SJSA1 (cell line): ENCODE measurements around the gene CPT1A. TPM values are rescaled to one million over a fixed set of nuclear protein-coding genes. Genes with fewer than 3 reads are reported as not detected.

Experiments used
- DNase-seq, 2 experiments: peaks; one replicate each; pipeline ENCODE4 v3.0.0-alpha.2; 2015 to 2020; ENCODE audit warnings: low spot score in 2 of 2, low read depth in 1 of 2
- H3K27ac ChIP-seq: fragments of 250-450 bp; sonication (Bioruptor Pico); 2 replicates; pipeline ENCODE4 v1.5.1; 2020; ENCODE audit warnings: mild to moderate bottlenecking, moderate library complexity
- H3K27me3 ChIP-seq: fragments of 250-450 bp; sonication (Bioruptor Pico); replicated peaks from 2 replicates; pipeline ENCODE4 v1.5.1; 2020; ENCODE audit warnings: mild to moderate bottlenecking, moderate library complexity
- H3K36me3 ChIP-seq: fragments of 250-450 bp; sonication (Bioruptor Pico); 2 replicates; pipeline ENCODE4 v1.5.1; 2020; ENCODE audit warnings: mild to moderate bottlenecking
- H3K4me1 ChIP-seq: fragments of 250-450 bp; sonication (Bioruptor Pico); replicated peaks from 2 replicates; pipeline ENCODE4 v1.6.1; 2021; ENCODE audit warnings: mild to moderate bottlenecking
- H3K4me3 ChIP-seq: fragments of 250-450 bp; sonication (Bioruptor Pico); 2 replicates; pipeline ENCODE4 v1.5.1; 2020; ENCODE audit warnings: mild to moderate bottlenecking
- H3K9me3 ChIP-seq: fragments of 250-450 bp; sonication (Bioruptor Pico); replicated peaks from 2 replicates; pipeline ENCODE4 v1.5.1; 2020; ENCODE audit warnings: mild to moderate bottlenecking
- total RNA-seq: library from RNA; depleted of rRNA; stranded (reverse); fragments of >200 nt; shearing (Covaris generic); gene quantifications from 2 replicates; pipeline ENCODE4 v1.2.3, GENCODE V29; 2014

CPT1A gene
- total RNA-seq, 1 experiment from 2014 or later: 61.1 TPM

- H3K36me3 ChIP-seq: no peaks in the 10 kb centered on the region
- H3K4me3 ChIP-seq: no peak overlapping the region
- H3K4me1 ChIP-seq: no peaks in the 10 kb centered on the region
- no peak overlapping the region for H3K27ac ChIP-seq
- no peak for DNase-seq
- no peaks in the 10 kb centered on the region for H3K9me3 ChIP-seq
- H3K27me3 ChIP-seq: no peaks in the 10 kb centered on the region
Observed at GRCh38 chr11:68735646-68736045, 106.1 kb downstream of the CPT1A start.

DNA sequence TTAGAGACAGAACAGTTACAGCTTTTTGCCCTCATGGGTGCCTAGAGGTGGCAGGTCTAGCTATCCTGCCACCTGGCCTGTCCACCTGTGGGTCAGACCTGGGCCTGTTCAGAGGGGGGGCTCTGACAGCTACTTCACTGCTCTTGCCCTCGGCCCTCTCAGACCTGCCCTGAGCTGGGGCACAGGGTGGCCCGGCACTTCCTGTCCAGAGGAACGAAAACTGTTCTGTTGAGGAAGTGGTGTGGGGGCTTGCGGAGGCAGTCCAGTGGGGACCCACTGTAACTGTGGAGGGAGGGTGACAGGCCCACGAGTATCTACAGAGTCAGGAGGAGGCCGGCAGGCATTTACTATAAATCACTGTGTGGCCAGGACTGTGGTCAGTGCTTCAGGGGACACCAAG is 106.6 kb downstream of the CPT1A start:
- DNase-seq: peak in 1 of 2 experiments; percentile 38
- H3K27me3 ChIP-seq: no peaks in the 10 kb centered on the region

GRCh38 chr11:68734111-68734510 is 107.6 kb downstream of the CPT1A start:
- DNase-seq: no peak
- Histone ChIP-seq H3K36me3 (no peaks in the 10 kb centered on the region), H3K27ac (no peak overlapping the region), H3K27me3 (no peaks in the 10 kb centered on the region), H3K9me3 (no peaks in the 10 kb centered on the region), H3K4me3 (no peak overlapping the region), H3K4me1 (no peaks in the 10 kb centered on the region)

More for the DNA sequence above, 106.6 kb downstream of the CPT1A start:
- Histone ChIP-seq H3K36me3 (no peaks in the 10 kb centered on the region), H3K27ac (no peak overlapping the region), H3K9me3 (no peaks in the 10 kb centered on the region), H3K4me3 (no peak overlapping the region), H3K4me1 (no peaks in the 10 kb centered on the region)

DNA sequence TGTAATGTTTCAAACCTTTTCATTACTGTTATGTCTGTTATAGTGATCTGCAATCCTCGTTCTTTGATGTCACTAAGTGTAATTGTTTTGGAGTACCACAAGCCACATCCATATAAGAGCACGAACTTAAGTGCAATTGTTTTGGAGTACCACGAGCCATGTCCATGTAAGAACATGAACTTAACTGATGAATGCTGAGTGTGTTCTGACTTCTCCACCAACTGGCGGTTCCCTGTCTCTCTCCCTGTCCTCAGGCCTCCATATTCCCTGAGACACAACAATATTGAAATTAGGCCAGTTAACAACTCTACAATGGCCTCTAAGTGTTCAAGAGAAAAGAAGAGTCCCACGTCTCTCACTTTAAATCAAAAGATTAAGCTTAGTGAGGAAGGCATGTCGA is 113.9 kb downstream of the CPT1A start:
- no peaks in the 10 kb centered on the region for H3K4me1 ChIP-seq
- peaks cover 26% of the 10 kb centered on the region for H3K27me3 ChIP-seq
- no peaks in the 10 kb centered on the region for H3K36me3 ChIP-seq
- H3K4me3 ChIP-seq: no peak overlapping the region
- no peak overlapping the region for H3K27ac ChIP-seq
- no peak for DNase-seq
- no peaks in the 10 kb centered on the region for H3K9me3 ChIP-seq

DNA sequence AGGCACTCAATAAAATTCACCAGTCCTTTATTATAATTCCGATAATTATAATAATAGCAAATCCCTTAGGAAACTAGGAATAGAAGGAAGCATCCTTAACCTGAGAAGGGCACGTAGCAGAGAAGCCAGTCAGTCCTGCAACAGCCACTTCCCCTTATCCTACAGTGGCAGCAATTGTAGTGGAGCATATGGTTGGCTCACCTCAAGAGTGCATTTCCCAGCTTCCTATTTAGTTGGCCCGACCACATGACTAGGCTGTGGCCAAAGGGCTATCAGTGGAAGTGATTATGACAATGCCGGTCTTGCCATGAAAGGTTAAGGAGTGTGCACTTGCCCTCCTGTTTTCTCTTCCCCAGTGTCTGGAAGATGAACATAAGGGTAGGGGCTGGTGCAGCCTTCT is 117.4 kb downstream of the CPT1A start:
- no peak overlapping the region for H3K4me3 ChIP-seq
- H3K9me3 ChIP-seq: peaks cover 10% of the 10 kb centered on the region
- H3K27ac ChIP-seq: no peak overlapping the region
- no peaks in the 10 kb centered on the region for H3K36me3 ChIP-seq
- no peaks in the 10 kb centered on the region for H3K4me1 ChIP-seq
- peaks cover 32% of the 10 kb centered on the region for H3K27me3 ChIP-seq
- DNase-seq: peak in 1 of 2 experiments; percentile 31

DNA sequence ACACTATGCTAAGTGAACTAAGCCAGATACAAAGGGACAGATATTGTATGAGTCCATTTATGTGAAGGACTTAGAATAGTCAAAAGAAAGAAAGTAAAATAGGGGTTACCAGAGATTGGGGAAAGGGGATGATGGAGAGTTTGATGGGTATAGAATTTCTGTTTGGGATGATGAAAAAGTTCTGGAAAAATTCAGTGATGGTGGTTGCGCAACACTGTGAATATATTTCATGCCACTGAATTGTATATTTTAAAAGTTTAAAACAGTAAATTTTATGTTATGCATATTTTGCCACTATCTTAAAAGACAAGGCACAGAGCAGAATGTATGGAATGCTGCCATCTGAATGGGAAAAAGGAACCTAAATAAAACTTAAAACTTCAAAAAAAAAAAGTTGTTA is 119.6 kb downstream of the CPT1A start:
- H3K27me3 ChIP-seq: peaks cover 14% of the 10 kb centered on the region
- DNase-seq: no peak
- peaks cover 13% of the 10 kb centered on the region for H3K9me3 ChIP-seq
- H3K4me3 ChIP-seq: no peak overlapping the region
- H3K36me3 ChIP-seq: no peaks in the 10 kb centered on the region
- H3K4me1 ChIP-seq: no peaks in the 10 kb centered on the region
- no peak overlapping the region for H3K27ac ChIP-seq

DNA sequence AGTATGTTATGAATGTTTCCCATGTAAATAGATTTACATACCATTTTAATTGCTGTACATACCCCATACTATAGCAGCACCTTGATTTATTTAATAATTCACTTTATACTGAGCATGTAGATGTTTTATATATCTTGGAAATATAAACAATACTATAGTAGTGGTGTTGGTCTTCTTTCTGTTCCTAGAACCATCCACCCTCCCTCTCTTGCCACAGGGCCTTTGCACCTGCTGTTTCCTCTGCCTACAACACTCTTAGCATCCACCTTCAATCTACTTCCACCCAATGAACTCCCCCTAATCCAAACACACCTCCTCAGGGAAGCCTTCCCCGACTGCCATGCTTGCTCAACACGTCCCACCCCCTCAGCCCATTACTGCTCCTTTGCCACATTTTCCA is 120.6 kb downstream of the CPT1A start:
- Histone ChIP-seq H3K27me3 (peaks cover 14% of the 10 kb centered on the region), H3K4me1 (no peaks in the 10 kb centered on the region), H3K27ac (no peak overlapping the region), H3K4me3 (no peak overlapping the region), H3K9me3 (peaks cover 13% of the 10 kb centered on the region), H3K36me3 (no peaks in the 10 kb centered on the region)
- DNase-seq: no peak

- H3K9me3 ChIP-seq: peaks cover 13% of the 10 kb centered on the region
- H3K36me3 ChIP-seq: no peaks in the 10 kb centered on the region
- H3K27me3 ChIP-seq: peaks cover 9% of the 10 kb centered on the region; the same call in 1 of the 2 replicates
- H3K4me1 ChIP-seq: no peaks in the 10 kb centered on the region
- DNase-seq: peak in 1 of 2 experiments; percentile 29
- no peak overlapping the region for H3K4me3 ChIP-seq
- no peak overlapping the region for H3K27ac ChIP-seq
Observed at GRCh38 chr11:68715456-68716122, 126.1 kb downstream of the CPT1A start.

DNA sequence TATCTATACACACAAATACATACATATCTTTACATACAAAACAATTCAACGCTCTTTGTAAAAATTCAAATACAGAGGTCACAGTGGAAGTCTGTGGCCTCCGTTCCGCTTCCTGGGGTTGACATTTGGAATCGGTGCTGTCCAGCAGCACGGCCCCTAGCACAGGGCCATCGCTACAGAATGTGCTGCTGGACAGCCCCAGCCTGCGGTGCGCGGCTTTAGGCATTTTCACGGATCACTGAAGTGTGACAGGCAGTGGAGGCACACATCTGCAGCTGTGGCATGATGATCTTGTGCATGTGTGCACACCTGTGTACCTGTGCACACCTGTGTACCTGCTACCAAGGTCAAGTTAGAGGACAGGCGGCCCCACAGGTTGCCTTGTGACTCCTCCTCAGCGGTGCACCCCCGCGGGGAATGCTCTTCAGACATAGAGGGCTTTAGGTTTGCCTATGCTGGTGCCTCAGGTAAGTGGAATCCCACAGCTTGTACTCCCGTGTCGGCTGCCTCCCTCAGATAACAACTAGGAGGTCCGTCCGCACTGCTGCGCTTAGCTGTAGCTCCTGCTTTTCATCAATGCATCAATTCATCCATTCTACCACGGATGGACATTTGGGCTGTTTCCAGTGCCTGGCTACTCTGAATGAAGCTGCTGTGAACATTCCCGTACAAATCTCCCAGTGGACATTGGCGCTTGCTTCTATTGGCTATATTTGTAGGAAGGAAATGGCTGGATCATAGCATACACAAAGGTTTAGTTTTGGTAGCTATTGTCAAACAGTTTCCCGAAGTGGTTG is 127.5 kb downstream of the CPT1A start:
- no peak overlapping the region for H3K4me3 ChIP-seq
- H3K27me3 ChIP-seq: peaks cover 6% of the 10 kb centered on the region; the same call in 1 of the 2 replicates
- no peaks in the 10 kb centered on the region for H3K4me1 ChIP-seq
- peaks cover 3% of the 10 kb centered on the region for H3K9me3 ChIP-seq
- peak in 1 of 2 experiments; percentile 46 for DNase-seq
- no peaks in the 10 kb centered on the region for H3K36me3 ChIP-seq
- H3K27ac ChIP-seq: no peak overlapping the region

- no peaks in the 10 kb centered on the region for H3K9me3 ChIP-seq
- H3K4me3 ChIP-seq: no peak overlapping the region
- no peaks in the 10 kb centered on the region for H3K4me1 ChIP-seq
- H3K27ac ChIP-seq: no peak overlapping the region
- no peaks in the 10 kb centered on the region for H3K36me3 ChIP-seq
- DNase-seq: no peak
- peaks cover 15% of the 10 kb centered on the region for H3K27me3 ChIP-seq
Observed at GRCh38 chr11:68711114-68711513, 130.6 kb downstream of the CPT1A start.

- no peak overlapping the region for H3K27ac ChIP-seq
- H3K27me3 ChIP-seq: peaks cover 22% of the 10 kb centered on the region
- no peaks in the 10 kb centered on the region for H3K4me1 ChIP-seq
- no peak overlapping the region for H3K4me3 ChIP-seq
- peak in 1 of 2 experiments; percentile 44 for DNase-seq
- no peaks in the 10 kb centered on the region for H3K9me3 ChIP-seq
- no peaks in the 10 kb centered on the region for H3K36me3 ChIP-seq
Observed at GRCh38 chr11:68710409-68710808, 131.3 kb downstream of the CPT1A start.

DNA sequence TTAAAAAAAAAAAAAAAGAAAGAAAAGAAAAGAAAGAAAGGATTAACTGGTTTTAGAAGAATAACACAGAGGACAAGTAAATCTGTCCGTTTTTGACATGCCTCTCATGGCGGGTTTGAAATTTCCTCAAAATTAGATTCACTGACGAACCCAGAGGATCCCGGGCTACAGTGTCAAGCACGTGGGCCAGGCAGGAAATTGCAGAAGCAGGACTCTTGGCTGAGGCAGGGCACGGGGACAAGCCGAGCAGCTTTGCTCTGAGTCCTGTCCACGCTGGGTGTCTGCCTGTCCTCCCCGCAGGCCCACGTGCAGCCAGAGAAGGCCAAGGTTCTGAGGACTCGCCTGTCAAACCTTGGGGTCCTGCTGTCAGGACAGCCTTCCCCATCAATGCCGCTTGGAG is 132.7 kb downstream of the CPT1A start:
- Histone ChIP-seq H3K4me3 (no peak overlapping the region), H3K36me3 (no peaks in the 10 kb centered on the region), H3K27me3 (peaks cover 35% of the 10 kb centered on the region), H3K9me3 (no peaks in the 10 kb centered on the region), H3K4me1 (0 out of 2 replicates have a peak, but pooled peaks cover 3% of the 10 kb centered on the region), H3K27ac (no peak overlapping the region)
- peak in 1 of 2 experiments; percentile 44 for DNase-seq

DNA sequence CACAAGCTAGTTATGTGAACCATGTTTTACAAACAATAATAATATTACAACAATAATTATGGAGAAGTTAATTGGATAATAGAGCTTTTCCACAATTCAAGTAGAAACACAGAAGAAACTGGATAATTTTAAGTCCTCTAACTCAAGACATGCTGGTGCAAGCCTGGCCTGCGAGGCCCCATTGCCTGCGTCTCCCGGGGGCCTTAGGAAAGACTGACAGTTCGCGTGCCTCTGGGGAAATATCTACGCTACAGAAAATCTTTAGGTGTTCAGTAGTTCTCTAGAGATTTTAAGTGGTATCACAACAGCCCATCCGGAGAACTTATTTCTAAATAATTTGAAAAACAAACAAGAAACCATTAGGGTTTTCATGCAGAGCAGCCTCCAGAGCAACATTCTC is 134.2 kb downstream of the CPT1A start:
- Histone ChIP-seq H3K4me3 (no peak overlapping the region), H3K27me3 (peaks cover 49% of the 10 kb centered on the region), H3K9me3 (no peaks in the 10 kb centered on the region), H3K27ac (no peak overlapping the region), H3K36me3 (no peaks in the 10 kb centered on the region), H3K4me1 (0 out of 2 replicates have a peak, but pooled peaks cover 3% of the 10 kb centered on the region)
- DNase-seq: no peak

- Histone ChIP-seq H3K4me3 (no peak overlapping the region), H3K27ac (no peak overlapping the region), H3K27me3 (peaks cover 58% of the 10 kb centered on the region), H3K36me3 (no peaks in the 10 kb centered on the region), H3K4me1 (0 out of 2 replicates have a peak, but pooled peaks cover 3% of the 10 kb centered on the region), H3K9me3 (no peaks in the 10 kb centered on the region)
- DNase-seq: peak in 1 of 2 experiments; percentile 48
Observed at GRCh38 chr11:68704887-68705286, 136.8 kb downstream of the CPT1A start.
